AG10803 (cell line): ENCODE data around the gene SLC12A8.

Experiments used
- DNase-seq: peaks from one replicate; pipeline ENCODE4 v3.0.0; 2010; ENCODE audit warnings: low read depth
- H3K4me3 ChIP-seq: 2 replicates; pipeline ENCODE4 v1.5.1; 2011; ENCODE audit warnings: mild to moderate bottlenecking, low read length, control low read depth
- TF ChIP-seq, protein P1 (sequence below): conservative IDR thresholded peaks from 2 replicates; pipeline ENCODE4 v1.5.1; 2011; ENCODE audit warnings: mild to moderate bottlenecking, low read length, control low read depth, inconsistent platforms

SLC12A8 gene

DNA sequence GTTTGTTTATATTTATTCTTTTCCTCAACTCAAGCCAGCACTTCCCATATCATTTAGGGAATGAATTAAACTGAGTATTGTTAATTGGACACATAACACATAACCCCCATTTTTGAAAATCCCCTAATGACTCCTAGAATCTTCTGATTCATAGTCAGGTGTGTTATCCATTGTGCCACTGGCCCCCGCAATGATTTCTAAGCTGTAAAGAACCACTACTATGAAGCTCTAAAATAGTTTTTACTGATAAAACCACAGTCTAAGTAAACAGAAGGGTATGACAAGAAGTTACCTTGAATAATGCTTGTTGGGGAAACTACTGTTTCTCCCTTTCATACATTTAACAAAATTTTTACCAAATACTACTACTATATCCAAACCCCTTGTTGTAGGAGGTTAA is 22.3 kb upstream of the SLC12A8 start:
- TF ChIP-seq, protein P1, sequence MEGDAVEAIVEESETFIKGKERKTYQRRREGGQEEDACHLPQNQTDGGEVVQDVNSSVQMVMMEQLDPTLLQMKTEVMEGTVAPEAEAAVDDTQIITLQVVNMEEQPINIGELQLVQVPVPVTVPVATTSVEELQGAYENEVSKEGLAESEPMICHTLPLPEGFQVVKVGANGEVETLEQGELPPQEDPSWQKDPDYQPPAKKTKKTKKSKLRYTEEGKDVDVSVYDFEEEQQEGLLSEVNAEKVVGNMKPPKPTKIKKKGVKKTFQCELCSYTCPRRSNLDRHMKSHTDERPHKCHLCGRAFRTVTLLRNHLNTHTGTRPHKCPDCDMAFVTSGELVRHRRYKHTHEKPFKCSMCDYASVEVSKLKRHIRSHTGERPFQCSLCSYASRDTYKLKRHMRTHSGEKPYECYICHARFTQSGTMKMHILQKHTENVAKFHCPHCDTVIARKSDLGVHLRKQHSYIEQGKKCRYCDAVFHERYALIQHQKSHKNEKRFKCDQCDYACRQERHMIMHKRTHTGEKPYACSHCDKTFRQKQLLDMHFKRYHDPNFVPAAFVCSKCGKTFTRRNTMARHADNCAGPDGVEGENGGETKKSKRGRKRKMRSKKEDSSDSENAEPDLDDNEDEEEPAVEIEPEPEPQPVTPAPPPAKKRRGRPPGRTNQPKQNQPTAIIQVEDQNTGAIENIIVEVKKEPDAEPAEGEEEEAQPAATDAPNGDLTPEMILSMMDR: no peak
- DNase-seq: no peak
- no peak overlapping the region for H3K4me3 ChIP-seq

DNA sequence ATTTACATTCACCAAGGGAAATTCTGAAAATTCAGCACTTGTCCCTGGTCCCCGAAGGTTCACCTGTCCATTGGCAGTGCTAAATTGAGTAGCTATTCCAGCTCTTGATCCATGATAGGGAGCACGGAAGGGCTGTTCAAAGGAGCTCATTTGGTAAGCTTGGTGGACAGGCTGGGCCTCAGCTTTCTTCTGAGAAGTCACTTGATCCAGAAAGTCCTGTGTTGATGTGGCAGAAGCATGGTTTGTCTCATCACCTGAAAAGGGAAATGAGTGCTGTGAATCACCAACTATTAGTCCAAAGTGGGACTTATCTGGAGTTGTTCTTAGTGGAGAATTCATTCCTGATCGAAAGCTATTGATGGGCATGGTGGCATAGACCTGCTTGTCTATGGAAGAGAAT is 19.9 kb upstream of the SLC12A8 start:
- no peak overlapping the region for H3K4me3 ChIP-seq
- TF ChIP-seq, protein P1: no peak
- DNase-seq: no peak

DNA sequence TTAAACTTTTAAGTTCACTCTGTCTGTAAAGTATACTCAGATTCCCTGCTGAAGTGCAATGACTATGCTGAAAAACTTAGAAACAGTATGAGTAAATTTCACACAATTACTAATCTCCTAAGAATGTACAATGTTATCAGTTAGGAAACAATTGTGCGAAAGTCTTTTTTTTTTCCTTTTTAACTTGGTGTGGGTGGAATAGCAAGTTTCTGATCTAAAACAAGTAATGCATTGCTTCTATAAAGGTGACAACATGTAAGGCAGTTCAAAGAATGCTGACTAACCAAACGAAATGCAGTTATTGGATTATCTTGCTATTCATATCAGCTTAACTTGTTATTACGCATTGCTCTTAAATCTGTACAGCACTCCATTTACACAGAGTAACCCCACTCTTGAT is 19.3 kb upstream of the SLC12A8 start:
- DNase-seq: peak; percentile 69
- TF ChIP-seq, protein P1: no peak
- no peak overlapping the region for H3K4me3 ChIP-seq

DNA sequence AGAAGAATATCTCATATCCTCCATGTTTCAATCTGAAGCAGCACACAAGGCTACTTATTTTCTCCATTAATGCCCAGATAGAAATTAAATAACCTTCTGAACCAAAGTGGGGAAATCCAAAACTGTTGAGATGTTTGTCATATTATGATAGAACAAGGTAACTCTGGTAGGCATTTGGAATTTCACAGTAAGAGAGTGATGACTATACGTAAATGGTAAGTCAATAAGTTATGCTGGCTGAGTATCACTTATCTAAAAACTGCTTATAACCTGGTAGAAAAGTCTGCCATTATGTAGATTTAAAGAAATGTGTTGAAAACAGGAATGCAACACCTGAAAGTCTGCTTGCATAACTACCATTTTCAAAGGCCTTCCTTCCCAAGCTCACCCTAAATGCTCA is 17.2 kb upstream of the SLC12A8 start:
- no peak for DNase-seq
- H3K4me3 ChIP-seq: no peak overlapping the region
- TF ChIP-seq, protein P1: no peak

DNA sequence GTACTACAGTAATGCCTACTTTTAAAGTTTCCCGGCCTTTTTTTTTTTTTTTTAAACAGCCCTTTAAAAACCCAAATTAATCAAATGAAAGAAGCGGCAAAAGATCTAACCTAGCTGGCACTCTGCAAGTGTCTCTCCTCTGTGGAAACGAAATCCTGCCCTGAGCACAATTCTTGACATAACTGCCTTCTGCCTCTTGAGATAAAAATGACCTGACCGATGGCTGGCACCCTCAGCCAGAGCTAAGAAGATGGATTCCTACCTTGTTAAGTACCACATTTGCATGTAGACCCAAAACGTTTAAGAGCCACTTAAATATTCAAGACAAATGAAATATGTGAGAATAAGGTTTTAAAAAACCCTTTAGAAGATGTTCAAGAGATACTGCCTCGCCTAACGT is 16.6 kb upstream of the SLC12A8 start:
- TF ChIP-seq, protein P1: no peak
- H3K4me3 ChIP-seq: no peak overlapping the region
- no peak for DNase-seq

DNA sequence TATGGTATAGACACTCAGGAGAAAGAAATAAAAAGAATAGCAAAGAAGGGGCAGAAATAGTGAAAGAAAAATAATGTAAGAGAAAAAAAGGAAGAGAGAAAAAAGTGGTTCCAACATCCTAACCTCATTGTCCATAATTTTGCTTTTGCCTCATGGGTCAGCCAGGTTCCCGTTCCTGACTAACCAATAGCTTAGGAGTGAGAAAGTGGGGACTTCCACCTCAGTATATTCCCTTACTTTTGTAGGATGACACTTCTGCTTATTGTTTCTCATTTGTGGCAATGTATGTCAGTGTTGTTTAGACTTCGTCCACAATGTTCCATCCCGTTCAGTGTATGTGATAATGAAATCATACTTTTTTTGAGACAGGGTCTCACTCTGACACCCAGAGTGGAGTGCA is 9.3 kb upstream of the SLC12A8 start:
- no peak for DNase-seq
- TF ChIP-seq, protein P1: no peak

DNA sequence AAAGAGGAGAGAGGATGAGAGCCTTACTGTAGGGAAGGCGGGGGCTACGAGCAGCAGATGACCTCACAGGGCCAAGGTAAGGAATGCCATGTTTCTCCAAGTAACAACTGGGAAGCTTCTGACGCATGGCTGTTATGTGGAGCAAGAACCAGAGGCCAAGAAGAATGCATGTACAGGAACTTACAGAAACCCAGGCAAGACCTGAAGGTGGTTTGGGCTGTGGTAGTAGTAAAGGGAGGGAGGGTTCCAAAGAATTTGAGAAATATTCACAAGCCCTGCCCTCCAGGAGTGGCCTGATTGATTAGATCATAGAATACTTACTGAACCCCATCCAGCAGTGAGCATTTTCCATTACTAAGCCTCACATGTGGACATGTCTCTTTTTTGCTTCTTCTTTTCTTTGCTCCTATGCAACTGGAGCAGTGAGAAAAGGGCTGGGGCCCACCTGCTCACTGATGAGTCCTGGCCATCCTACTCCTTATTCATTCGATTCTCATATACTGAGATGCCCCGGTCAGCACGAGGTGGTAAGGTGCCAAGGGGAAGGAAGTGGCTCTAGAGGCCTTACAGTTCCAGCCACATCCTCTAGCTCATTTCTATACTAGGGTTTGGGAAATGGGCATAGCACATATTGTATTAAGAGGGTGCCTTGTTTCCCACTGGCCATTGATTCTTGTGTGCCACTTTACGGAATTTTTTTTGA is 8.3 kb upstream of the SLC12A8 start:
- TF ChIP-seq, protein P1: no peak
- DNase-seq: peak; percentile 78

More for the DNA sequence above, 9.3 kb upstream of the SLC12A8 start:
- no peak overlapping the region for H3K4me3 ChIP-seq

More for the DNA sequence above, 8.3 kb upstream of the SLC12A8 start:
- no peak overlapping the region for H3K4me3 ChIP-seq
